Astrocyte (in vitro differentiated cells and primary cell): Measurements from ENCODE around the gene CHN2. TPM values are rescaled to one million over a fixed set of nuclear protein-coding genes. Genes with fewer than 3 reads are reported as not detected.

Experiments used
- DNase-seq: peaks from one replicate; pipeline ENCODE4 v3.0.0-alpha.2; 2010; ENCODE audit warnings: low read depth
- FAIRE-seq: peaks from 2 replicates; lab custom pipeline; 2011; peaks lifted over from hg19 to GRCh38; lab: Jason Lieb, UNC
- H2AFZ ChIP-seq: 2 replicates; pipeline ENCODE4 v1.6.0; 2012; ENCODE audit warnings: low read depth, low read length, inconsistent platforms
- H3K27ac ChIP-seq: 2 replicates; pipeline ENCODE4 v1.5.1; 2011; ENCODE audit warnings: low read depth, low read length, inconsistent platforms
- H3K27me3 ChIP-seq: 2 replicates; pipeline ENCODE4 v1.6.0; 2011; ENCODE audit warnings: low read length, inconsistent platforms; ENCODE audit not compliant: insufficient read depth
- H3K36me3 ChIP-seq: 2 replicates; pipeline ENCODE4 v1.5.1; 2011; ENCODE audit warnings: low read length, inconsistent platforms; ENCODE audit not compliant: insufficient read depth
- H3K4me1 ChIP-seq: 2 replicates; pipeline ENCODE4 v1.5.1; 2011; ENCODE audit warnings: low read length, inconsistent platforms; ENCODE audit not compliant: insufficient read depth
- H3K4me2 ChIP-seq: 2 replicates; pipeline ENCODE4 v1.6.0; 2012; ENCODE audit warnings: low read length, inconsistent platforms
- H3K4me3 ChIP-seq: 2 replicates; pipeline ENCODE4 v1.5.1; 2011; ENCODE audit warnings: low read depth, mild to moderate bottlenecking, low read length, inconsistent platforms; ENCODE audit not compliant: insufficient read depth
- H3K79me2 ChIP-seq: 2 replicates; pipeline ENCODE4 v1.6.0; 2012; ENCODE audit warnings: mild to moderate bottlenecking, low read length, inconsistent platforms; ENCODE audit not compliant: insufficient read depth
- H3K9ac ChIP-seq: 2 replicates; pipeline ENCODE4 v1.6.0; 2012; ENCODE audit warnings: mild to moderate bottlenecking, low read length, inconsistent platforms
- H3K9me3 ChIP-seq: 2 replicates; pipeline ENCODE4 v1.5.1; 2012; ENCODE audit warnings: low read depth, mild to moderate bottlenecking, low read length, inconsistent platforms; ENCODE audit not compliant: insufficient read depth
- H4K20me1 ChIP-seq: 2 replicates; pipeline ENCODE4 v1.6.0; 2012; ENCODE audit warnings: low read length, inconsistent platforms; ENCODE audit not compliant: insufficient read depth
- H3K27ac Mint-ChIP-seq: one replicate; pipeline ENCODE4 v1.8.0; 2021; ENCODE audit warnings: mild to moderate bottlenecking, mixed read lengths; ENCODE audit not compliant: unreplicated experiment
- H3K27me3 Mint-ChIP-seq: one replicate; pipeline ENCODE4 v1.8.0; 2021; ENCODE audit warnings: low read depth, mixed read lengths; ENCODE audit not compliant: unreplicated experiment
- H3K36me3 Mint-ChIP-seq: one replicate; pipeline ENCODE4 v1.8.0; 2021; ENCODE audit warnings: low read depth, mixed read lengths; ENCODE audit not compliant: unreplicated experiment
- H3K4me1 Mint-ChIP-seq: one replicate; pipeline ENCODE4 v1.8.0; 2021; ENCODE audit warnings: low read depth, mixed read lengths; ENCODE audit not compliant: unreplicated experiment
- H3K4me3 Mint-ChIP-seq: one replicate; pipeline ENCODE4 v1.8.0; 2021; ENCODE audit warnings: mild to moderate bottlenecking, moderate library complexity, mixed read lengths; ENCODE audit not compliant: unreplicated experiment
- H3K9me3 Mint-ChIP-seq: one replicate; pipeline ENCODE4 v1.8.0; 2021; ENCODE audit warnings: mild to moderate bottlenecking, mixed read lengths; ENCODE audit not compliant: unreplicated experiment
- CTCF ChIP-seq: IDR thresholded peaks from 2 replicates; pipeline ENCODE4 v1.5.1; 2011; ENCODE audit warnings: low read depth, mild to moderate bottlenecking, inconsistent platforms, low read length, moderate library complexity; ENCODE audit not compliant: insufficient read depth
- EZH2 ChIP-seq: IDR thresholded peaks from 2 replicates; pipeline ENCODE4 v1.6.1; 2012; ENCODE audit warnings: mild to moderate bottlenecking, low read length, inconsistent platforms; ENCODE audit not compliant: insufficient read depth
- total RNA-seq: library from RNA; stranded (reverse); gene quantifications from 2 replicates; pipeline ENCODE4 v1.2.1, GENCODE V29; 2021

CHN2 gene
- total RNA-seq, 1 donor from 2014 or later, result 2.5 TPM

GRCh38 chr7:29483219-29484104 is 288.9 kb downstream of the CHN2 start:
- Histone ChIP-seq H4K20me1 (no peaks in the 10 kb centered on the region), H3K4me2 (no peak overlapping the region), H3K4me3 (no peak overlapping the region), H3K27me3 (peaks cover 15% of the 10 kb centered on the region), H3K4me1 (no peaks in the 10 kb centered on the region), H3K9me3 (no peaks in the 10 kb centered on the region), H3K9ac (no peak overlapping the region), H3K79me2 (no peaks in the 10 kb centered on the region), H3K36me3 (no peaks in the 10 kb centered on the region), H2AFZ (no peak overlapping the region), H3K27ac (no peak overlapping the region)
- DNase-seq, result no peak
- FAIRE-seq, result no peak
- Mint-ChIP-seq H3K27ac (peak overlapping the region; percentile 73), H3K4me3 (no peak overlapping the region), H3K9me3 (no peaks in the 10 kb centered on the region), H3K4me1 (peaks cover 64% of the 10 kb centered on the region), H3K27me3 (no peaks in the 10 kb centered on the region), H3K36me3 (no peaks in the 10 kb centered on the region)
- TF ChIP-seq EZH2 (no peak), CTCF (no peak)

GRCh38 chr7:29484280-29484679 is 289.7 kb downstream of the CHN2 start:
- Histone ChIP-seq H3K4me2 (no peak overlapping the region), H4K20me1 (no peaks in the 10 kb centered on the region), H3K36me3 (no peaks in the 10 kb centered on the region), H3K9ac (no peak overlapping the region), H3K4me3 (no peak overlapping the region), H3K4me1 (peaks cover 1% of the 10 kb centered on the region), H3K27me3 (peaks cover 13% of the 10 kb centered on the region), H2AFZ (no peak overlapping the region), H3K9me3 (no peaks in the 10 kb centered on the region), H3K79me2 (no peaks in the 10 kb centered on the region), H3K27ac (no peak overlapping the region)
- no peaks in the 10 kb centered on the region for H3K9me3 Mint-ChIP-seq
- DNase-seq (no peak), FAIRE-seq (no peak)
- H3K4me3 Mint-ChIP-seq, result no peak overlapping the region
- peaks cover 72% of the 10 kb centered on the region for H3K4me1 Mint-ChIP-seq
- H3K36me3 Mint-ChIP-seq, result no peaks in the 10 kb centered on the region
- H3K27me3 Mint-ChIP-seq, result no peaks in the 10 kb centered on the region
- peak overlapping the region; percentile 48 for H3K27ac Mint-ChIP-seq
- TF ChIP-seq CTCF (no peak), EZH2 (no peak)
